Stomach smooth muscle (tissue), 2 donors: ENCODE data around the gene GRK1.
"Not testable (repeated sequence)": the region's sequence is repeated elsewhere in the genome, so short reads cannot be mapped to it uniquely, and the experiment has no call there.

Experiments
- H3K27ac ChIP-seq: one replicate; pipeline ENCODE4 v1.7.0; 2013; ENCODE audit warnings: mild to moderate bottlenecking, low read length, inconsistent platforms
- H3K27me3 ChIP-seq, 2 donors: one replicate each; pipeline ENCODE4 v1.7.0; 2013; ENCODE audit warnings: low read length in 2 of 2; ENCODE audit not compliant: insufficient read depth in 2 of 2, control insufficient read depth in 1 of 2
- H3K36me3 ChIP-seq, 2 donors: one replicate each; pipeline ENCODE4 v1.7.0; 2013; ENCODE audit warnings: low read length in 2 of 2; ENCODE audit not compliant: control insufficient read depth in 2 of 2, insufficient read depth in 2 of 2
- H3K4me1 ChIP-seq: one replicate; pipeline ENCODE4 v1.7.0; 2013; ENCODE audit warnings: low read length; ENCODE audit not compliant: control insufficient read depth, insufficient read depth
- H3K4me3 ChIP-seq, 2 donors: one replicate each; pipeline ENCODE4 v1.7.0; 2013; ENCODE audit warnings: low read length in 2 of 2
- H3K9ac ChIP-seq, 2 donors: one replicate each; pipeline ENCODE4 v1.7.0; 2013; ENCODE audit warnings: low read length in 2 of 2, mild to moderate bottlenecking in 1 of 2
- H3K9me3 ChIP-seq, 2 donors: one replicate each; pipeline ENCODE4 v1.7.0; 2013; ENCODE audit warnings: low read length in 2 of 2; ENCODE audit not compliant: control insufficient read depth in 2 of 2
- donor health status: healthy.
- donor health status: Pancreatic carcinoma.

The GRK1 gene

GRCh38 chr13:113624640-113625304 is 42.2 kb upstream of the GRK1 start:
- H3K9ac ChIP-seq, H3K4me3 ChIP-seq, H3K9me3 ChIP-seq, H3K27ac ChIP-seq, H3K27me3 ChIP-seq, H3K4me1 ChIP-seq: not testable (repeated sequence)
- H3K36me3 ChIP-seq, result peaks cover 8 to 15% of the 10 kb centered on the region in 2 donors

GRCh38 chr13:113625965-113626721 is 40.9 kb upstream of the GRK1 start:
- Histone ChIP-seq H3K4me1 (no peaks in the 10 kb centered on the region), H3K9me3 (no peaks in the 10 kb centered on the region), H3K36me3 (peaks cover 8 to 15% of the 10 kb centered on the region in 2 donors), H3K4me3 (no peak overlapping the region), H3K27me3 (no peaks in the 10 kb centered on the region), H3K27ac (no peak overlapping the region), H3K9ac (no peak overlapping the region)

- no peaks in the 10 kb centered on the region for H3K4me1 ChIP-seq
- H3K9ac ChIP-seq, result no peak overlapping the region
- no peaks in the 10 kb centered on the region for H3K9me3 ChIP-seq
- H3K27me3 ChIP-seq, result no peaks in the 10 kb centered on the region
- H3K4me3 ChIP-seq, result no peak overlapping the region
- peaks cover 15 to 19% of the 10 kb centered on the region in 2 donors for H3K36me3 ChIP-seq
- no peak overlapping the region for H3K27ac ChIP-seq
Measured at GRCh38 chr13:113627136-113627535, 39.9 kb upstream of the GRK1 start.

GRCh38 chr13:113628291-113629270 is 38.4 kb upstream of the GRK1 start:
- H3K36me3 ChIP-seq, result peaks cover 14 to 18% of the 10 kb centered on the region in 2 donors
- no peak overlapping the region for H3K27ac ChIP-seq
- H3K27me3 ChIP-seq, result no peaks in the 10 kb centered on the region
- H3K4me1 ChIP-seq, result no peaks in the 10 kb centered on the region
- no peak overlapping the region for H3K9ac ChIP-seq
- H3K4me3 ChIP-seq, result no peak overlapping the region
- no peaks in the 10 kb centered on the region for H3K9me3 ChIP-seq

DNA sequence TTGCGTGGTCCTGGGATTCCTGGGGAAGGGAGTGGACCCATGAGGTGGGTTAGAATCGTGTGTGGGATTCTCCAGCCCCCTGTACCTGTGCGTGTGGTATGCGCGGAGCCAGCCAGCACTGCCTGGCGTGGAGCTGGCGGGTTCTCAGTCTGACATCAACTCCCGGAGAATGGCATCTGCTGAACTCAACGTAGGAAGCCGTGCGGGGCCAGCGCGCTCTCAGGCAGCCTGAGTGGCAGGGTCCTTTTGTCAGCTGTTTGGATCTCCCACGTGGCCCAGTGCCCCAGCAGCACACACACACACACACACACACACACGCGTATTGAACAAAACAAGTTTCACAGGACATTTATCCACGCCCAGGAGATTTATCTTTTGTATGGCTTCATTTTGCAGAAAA is 37.2 kb upstream of the GRK1 start:
- Histone ChIP-seq H3K36me3 (peaks cover 16 to 23% of the 10 kb centered on the region in 2 donors), H3K9me3 (no peaks in the 10 kb centered on the region), H3K9ac (no peak overlapping the region), H3K27ac (no peak overlapping the region), H3K27me3 (no peaks in the 10 kb centered on the region), H3K4me3 (no peak overlapping the region), H3K4me1 (no peaks in the 10 kb centered on the region)

DNA sequence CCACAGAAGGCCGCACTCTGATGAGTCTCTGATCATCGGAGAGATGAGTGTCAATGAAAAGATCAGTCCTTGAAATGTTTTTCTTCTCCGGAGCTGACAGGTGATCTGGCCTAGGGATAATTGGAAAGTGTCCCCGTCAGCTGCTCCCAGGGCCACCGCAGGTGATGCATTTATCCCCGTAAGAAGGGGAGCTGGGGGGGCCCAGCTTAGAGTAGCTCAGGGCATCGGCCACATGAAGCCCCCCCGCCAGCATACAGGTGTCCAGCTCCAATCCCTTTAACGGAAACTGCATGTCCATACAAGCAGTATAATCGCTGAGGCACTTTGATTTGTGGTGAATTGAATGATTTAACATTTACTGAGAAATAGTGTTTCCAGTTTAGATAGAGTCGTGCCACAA is 36.7 kb upstream of the GRK1 start:
- no peak overlapping the region for H3K4me3 ChIP-seq
- no peaks in the 10 kb centered on the region for H3K4me1 ChIP-seq
- H3K36me3 ChIP-seq, result peaks cover 19 to 28% of the 10 kb centered on the region in 2 donors
- no peaks in the 10 kb centered on the region for H3K9me3 ChIP-seq
- H3K27ac ChIP-seq, result no peak overlapping the region
- H3K27me3 ChIP-seq, result no peaks in the 10 kb centered on the region
- no peak overlapping the region for H3K9ac ChIP-seq

- Histone ChIP-seq H3K27ac (no peak overlapping the region), H3K9me3 (no peaks in the 10 kb centered on the region), H3K4me1 (no peaks in the 10 kb centered on the region), H3K36me3 (peaks cover 23 to 33% of the 10 kb centered on the region in 2 donors), H3K27me3 (no peaks in the 10 kb centered on the region), H3K9ac (no peak overlapping the region), H3K4me3 (no peak overlapping the region)
Measured at GRCh38 chr13:113630804-113631203, 36.2 kb upstream of the GRK1 start.

- no peak overlapping the region for H3K4me3 ChIP-seq
- H3K4me1 ChIP-seq, result no peaks in the 10 kb centered on the region
- no peaks in the 10 kb centered on the region for H3K27me3 ChIP-seq
- H3K9ac ChIP-seq, result no peak overlapping the region
- peaks cover 30 to 39% of the 10 kb centered on the region in 2 donors for H3K36me3 ChIP-seq
- no peak overlapping the region for H3K27ac ChIP-seq
- no peaks in the 10 kb centered on the region for H3K9me3 ChIP-seq
Measured at GRCh38 chr13:113631341-113632095, 35.5 kb upstream of the GRK1 start.

DNA sequence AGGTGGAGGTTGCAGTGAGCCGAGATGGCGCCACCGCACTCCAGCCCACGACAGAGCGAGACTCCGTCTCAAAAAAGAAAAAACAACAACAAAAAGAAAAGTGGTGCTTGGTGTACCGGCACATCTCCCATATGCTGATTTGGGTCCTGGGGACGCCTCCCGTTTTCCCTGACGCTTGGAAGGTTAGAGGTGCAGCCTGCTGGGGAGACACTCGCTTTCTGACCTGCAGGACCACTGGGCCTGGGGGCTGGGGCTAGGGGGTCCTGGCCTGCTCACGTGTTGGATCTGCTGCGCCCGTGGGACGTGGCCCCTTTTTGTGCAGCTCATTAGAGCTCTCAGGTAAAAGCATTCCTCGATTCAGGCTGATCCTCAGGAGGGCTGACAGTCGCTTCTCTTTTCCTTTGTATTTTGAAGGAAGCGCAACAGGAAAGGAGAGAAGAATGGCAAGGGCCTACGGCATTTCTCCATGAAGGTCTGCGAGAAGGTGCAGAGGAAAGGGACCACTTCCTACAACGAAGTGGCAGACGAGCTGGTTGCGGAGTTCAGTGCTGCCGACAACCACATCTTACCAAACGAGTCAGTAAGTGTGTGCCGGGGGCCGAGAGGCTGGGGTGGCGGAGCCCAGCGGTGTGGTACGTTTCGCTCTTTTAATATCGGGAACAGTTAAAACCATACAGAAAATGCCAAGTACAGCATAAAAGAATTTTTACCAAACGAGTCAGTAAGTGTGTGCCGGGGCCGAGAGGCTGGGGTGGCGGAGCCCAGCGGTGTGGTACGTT is 34.1 kb upstream of the GRK1 start:
- no peaks in the 10 kb centered on the region for H3K4me1 ChIP-seq
- H3K9ac ChIP-seq, result no peak overlapping the region
- no peaks in the 10 kb centered on the region for H3K9me3 ChIP-seq
- no peaks in the 10 kb centered on the region for H3K27me3 ChIP-seq
- no peak overlapping the region for H3K4me3 ChIP-seq
- H3K36me3 ChIP-seq, result peaks cover 43 to 48% of the 10 kb centered on the region in 2 donors
- H3K27ac ChIP-seq, result no peak overlapping the region
